ENCODE results near the gene TMEM184B. TPM values are rescaled to one million over a fixed set of nuclear protein-coding genes. Genes with fewer than 3 reads are reported as not detected.

Gene TMEM184B
- total and polyA plus RNA-seq, 2 of the 8 experiments (the other 6 are each of a cell fraction or from before 2014, with no cell fraction given) = 41.6 to 81.0 TPM

DNA sequence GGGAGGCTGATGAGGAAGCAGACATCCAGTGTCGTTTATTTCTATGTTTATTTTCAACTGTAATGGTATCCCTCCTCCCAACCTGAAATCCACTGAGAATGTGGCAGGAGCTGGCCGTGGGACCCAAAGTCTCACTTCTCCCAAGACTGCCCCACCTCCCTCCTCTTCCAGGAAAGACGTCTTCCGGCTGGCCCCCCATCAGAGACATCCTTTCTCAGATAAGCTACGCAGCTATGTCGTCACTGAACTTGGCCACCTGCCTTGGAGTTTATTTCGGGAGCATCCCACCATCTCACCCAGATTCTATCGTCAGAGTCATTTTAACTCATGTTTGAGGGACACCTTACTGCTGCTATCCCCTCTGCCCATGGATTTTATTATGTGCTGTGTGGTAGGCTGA, 13.9 kb downstream of the TMEM184B start:
- Histone ChIP-seq H3K9me3 (ENCODE audit: insufficient read depth in 2 of 2, low read depth in 1 of 2, low read length in 1 of 2) (no peaks in the 10 kb centered on the region), H3K79me2 (ENCODE audit: control insufficient read depth in 1 of 2, insufficient read depth in 2 of 2, low read length in 2 of 2) (peaks cover 3 to 77% of the 10 kb centered on the region in 2 experiments; a peak in 3 of 4 replicates), H3K23ac (ENCODE audit: insufficient read length) (no peak overlapping the region), H2BK20ac (ENCODE audit: low read length) (no peak overlapping the region), H4K91ac (replicated peaks; ENCODE audit: insufficient read length, low read length) (no peak overlapping the region), H4K8ac (ENCODE audit: extremely low read depth, insufficient read depth, low read length) (no peak overlapping the region), H4K20me1 (replicated peaks in 1 of 2; ENCODE audit: control insufficient read depth in 1 of 2, insufficient read depth in 2 of 2, low read length in 2 of 2) (peaks cover 13 to 15% of the 10 kb centered on the region in 2 experiments), H3K36me3 (ENCODE audit: control insufficient read depth in 2 of 4, insufficient read depth in 4 of 4, low read length in 3 of 4) (no peaks in the 10 kb centered on the region), H3K79me1 (ENCODE audit: low read depth, low read length) (peaks cover 15% of the 10 kb centered on the region), H3K4me2 (ENCODE audit: insufficient read depth in 1 of 2, low read depth in 2 of 2, low read length in 2 of 2) (no peak overlapping the region), H2AK5ac (ENCODE audit: low read depth, low read length) (no peak overlapping the region), H2BK120ac (replicated peaks; ENCODE audit: low read depth, low read length) (no peak overlapping the region), H3K4ac (replicated peaks; ENCODE audit: insufficient read length, low read depth, low read length) (no peak overlapping the region), H2BK15ac (ENCODE audit: low read length) (no peak overlapping the region), H3K27ac (ENCODE audit: low read depth, low read length) (no peak overlapping the region), H3K18ac (ENCODE audit: extremely low read depth, low read length) (no peak overlapping the region), H3K23me2 (ENCODE audit: low read depth, low read length) (no peaks in the 10 kb centered on the region), H3K56ac (replicated peaks; ENCODE audit: insufficient read length, low read depth, low read length) (no peak overlapping the region), H3K4me1 (replicated peaks in 1 of 4; ENCODE audit: control insufficient read depth in 3 of 4, insufficient read depth in 4 of 4, low read length in 3 of 4) (peaks cover 0 to 19% (median 5%) of the 10 kb centered on the region in 4 experiments; a peak in 5 of 7 replicates), H2BK12ac (ENCODE audit: low read depth, low read length) (no peak overlapping the region), H3K4me3 (ENCODE audit: extremely low read depth in 1 of 4, insufficient read depth in 2 of 4, low read depth in 3 of 4, low read length in 4 of 4) (no peak overlapping the region), H3K27me3 (replicated peaks in 1 of 4; ENCODE audit: control insufficient read depth in 3 of 4, extremely low read depth in 1 of 4, insufficient read depth in 3 of 4, low read length in 3 of 4) (no peaks in the 10 kb centered on the region), H2BK5ac (ENCODE audit: low read depth, low read length) (no peak overlapping the region), H3K14ac (ENCODE audit: insufficient read length) (no peak overlapping the region), H2AFZ (ENCODE audit: low read length) (no peak overlapping the region), H4K5ac (ENCODE audit: insufficient read length, low read depth, low read length) (no peak overlapping the region), H3K9ac (replicated peaks in 1 of 4; ENCODE audit: extremely low read depth in 1 of 4, low read depth in 3 of 4, low read length in 3 of 4) (no peak overlapping the region)
- ChIA-PET POLR2A (ENCODE audit: partially characterized antibody) (interaction anchor here (0.9 to 1.7 kb wide), 4 partner anchors 8 to 40 kb away, joined by 3 to 7 read pairs (median 4); no protein-coding TSS in a partner anchor), CTCF (ENCODE audit: partially characterized antibody) (interaction anchor here (1.1 to 1.6 kb wide), 5 partner anchors 10 to 152 kb away, joined by 3 to 6 read pairs (median 3); no protein-coding TSS in a partner anchor)
- TF ChIP-seq NRF1 (IDR thresholded peaks at IDR 0.05; ENCODE audit: low read depth, low read length) = no peak
- no peak for TF ChIP-seq NANOG (IDR thresholded peaks at IDR 0.05; ENCODE audit: insufficient read depth, low read depth, low read length, poor library complexity, severe bottlenecking)
- no peak for TF ChIP-seq SP2 (IDR thresholded peaks at IDR 0.05; ENCODE audit: low read length)
- no peak for TF ChIP-seq SAP30 (IDR thresholded peaks at IDR 0.05; ENCODE audit: insufficient read depth, insufficient replicate concordance, low read length)
- no peak for TF ChIP-seq RAD21 (IDR thresholded peaks at IDR 0.05 in 1 of 2, conservative IDR thresholded peaks at IDR 0.05 in 1 of 2; ENCODE audit: low read depth in 2 of 2, low read length in 2 of 2)
- no peak for TF ChIP-seq KDM1A (IDR thresholded peaks at IDR 0.05; ENCODE audit: borderline replicate concordance, low read length)
- no peak for TF ChIP-seq TBP (IDR thresholded peaks at IDR 0.05; ENCODE audit: low read depth, low read length)
- TF ChIP-seq, protein P1, sequence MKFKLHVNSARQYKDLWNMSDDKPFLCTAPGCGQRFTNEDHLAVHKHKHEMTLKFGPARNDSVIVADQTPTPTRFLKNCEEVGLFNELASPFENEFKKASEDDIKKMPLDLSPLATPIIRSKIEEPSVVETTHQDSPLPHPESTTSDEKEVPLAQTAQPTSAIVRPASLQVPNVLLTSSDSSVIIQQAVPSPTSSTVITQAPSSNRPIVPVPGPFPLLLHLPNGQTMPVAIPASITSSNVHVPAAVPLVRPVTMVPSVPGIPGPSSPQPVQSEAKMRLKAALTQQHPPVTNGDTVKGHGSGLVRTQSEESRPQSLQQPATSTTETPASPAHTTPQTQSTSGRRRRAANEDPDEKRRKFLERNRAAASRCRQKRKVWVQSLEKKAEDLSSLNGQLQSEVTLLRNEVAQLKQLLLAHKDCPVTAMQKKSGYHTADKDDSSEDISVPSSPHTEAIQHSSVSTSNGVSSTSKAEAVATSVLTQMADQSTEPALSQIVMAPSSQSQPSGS (IDR thresholded peaks at IDR 0.05; ENCODE audit: low read length) = no peak
- no peak for TF ChIP-seq BRCA1 (IDR thresholded peaks at IDR 0.05; ENCODE audit: low read depth, low read length)
- TF ChIP-seq, protein P2, sequence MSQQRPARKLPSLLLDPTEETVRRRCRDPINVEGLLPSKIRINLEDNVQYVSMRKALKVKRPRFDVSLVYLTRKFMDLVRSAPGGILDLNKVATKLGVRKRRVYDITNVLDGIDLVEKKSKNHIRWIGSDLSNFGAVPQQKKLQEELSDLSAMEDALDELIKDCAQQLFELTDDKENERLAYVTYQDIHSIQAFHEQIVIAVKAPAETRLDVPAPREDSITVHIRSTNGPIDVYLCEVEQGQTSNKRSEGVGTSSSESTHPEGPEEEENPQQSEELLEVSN (IDR thresholded peaks at IDR 0.05) = no peak
- no peak for TF ChIP-seq SRF (IDR thresholded peaks at IDR 0.05; ENCODE audit: low read depth, low read length)
- FAIRE-seq (no peak), DNase-seq (ENCODE audit: low read depth in 1 of 2, low spot score in 2 of 2) (no peak)
- 86% methylated on average over 8 of the region's 8 CpGs; no CpG with 5 or more reads in 1 of the 2 experiments for WGBS, 2 experiments (ENCODE audit: extremely low coverage in 1 of 2, insufficient coverage in 1 of 2, insufficient read length in 1 of 2, insufficient replicate concordance in 2 of 2, low coverage in 1 of 2, low lambda C conversion rate in 2 of 2, missing lambda C conversion rate in 1 of 2)
